Hematopoietic multipotent progenitor cell treated with erythropoietin and hydrocortisone succinate and interleukin-3 and kit ligand, for 6 days (in vitro differentiated cells): ENCODE measurements around the gene DNPH1.
A peak's percentile ranks its signal among the peaks of the same experiment; 100 is the strongest.

Source experiments
- DNase-seq: peaks from one replicate; pipeline ENCODE4 v3.0.0-alpha.2; 2015

The DNPH1 gene, protein sequence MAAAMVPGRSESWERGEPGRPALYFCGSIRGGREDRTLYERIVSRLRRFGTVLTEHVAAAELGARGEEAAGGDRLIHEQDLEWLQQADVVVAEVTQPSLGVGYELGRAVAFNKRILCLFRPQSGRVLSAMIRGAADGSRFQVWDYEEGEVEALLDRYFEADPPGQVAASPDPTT

DNA sequence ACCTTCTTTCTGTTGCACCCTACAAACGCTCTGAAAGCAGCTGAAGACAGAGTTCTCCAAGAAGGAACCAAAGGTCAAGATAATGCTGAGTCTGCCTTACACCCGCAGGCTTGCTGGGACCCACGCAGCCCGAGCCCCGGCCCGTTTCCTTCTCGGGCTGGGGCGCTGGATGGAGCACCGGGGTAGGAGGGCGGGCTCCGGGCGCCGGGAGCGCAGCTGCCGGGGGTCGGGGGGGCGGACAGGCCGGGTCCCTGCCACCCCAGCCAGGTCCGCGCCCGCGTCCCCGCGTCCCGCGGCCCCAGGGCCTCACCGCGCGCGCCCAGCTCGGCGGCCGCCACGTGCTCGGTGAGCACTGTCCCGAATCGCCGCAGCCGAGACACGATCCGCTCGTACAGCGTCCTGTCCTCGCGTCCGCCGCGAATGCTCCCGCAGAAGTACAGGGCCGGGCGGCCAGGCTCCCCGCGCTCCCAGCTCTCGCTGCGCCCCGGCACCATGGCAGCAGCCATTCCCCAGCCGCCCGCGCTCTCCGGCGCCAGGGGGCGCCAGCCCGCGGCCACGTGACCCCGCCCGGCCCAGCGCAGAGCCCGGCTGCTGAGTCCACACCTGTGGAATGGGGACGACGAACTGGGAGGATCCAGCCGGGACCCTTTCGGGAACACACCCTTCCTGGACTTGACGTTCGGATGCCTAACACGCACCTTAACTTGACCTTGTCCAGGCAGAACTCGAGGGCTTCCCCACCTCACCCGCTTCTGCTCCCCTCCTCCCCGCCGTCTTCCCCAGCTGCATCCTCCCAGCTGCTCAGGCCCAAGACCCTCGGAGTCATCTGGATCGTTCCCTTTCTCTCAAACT, at the start of gene DNPH1:
TSS of gene DNPH1 (minus strand) at position 531 of the 852 bp plus-strand sequence. CDS start at position 506, 25 bp downstream.
- peak; percentile 76 for DNase-seq

DNA sequence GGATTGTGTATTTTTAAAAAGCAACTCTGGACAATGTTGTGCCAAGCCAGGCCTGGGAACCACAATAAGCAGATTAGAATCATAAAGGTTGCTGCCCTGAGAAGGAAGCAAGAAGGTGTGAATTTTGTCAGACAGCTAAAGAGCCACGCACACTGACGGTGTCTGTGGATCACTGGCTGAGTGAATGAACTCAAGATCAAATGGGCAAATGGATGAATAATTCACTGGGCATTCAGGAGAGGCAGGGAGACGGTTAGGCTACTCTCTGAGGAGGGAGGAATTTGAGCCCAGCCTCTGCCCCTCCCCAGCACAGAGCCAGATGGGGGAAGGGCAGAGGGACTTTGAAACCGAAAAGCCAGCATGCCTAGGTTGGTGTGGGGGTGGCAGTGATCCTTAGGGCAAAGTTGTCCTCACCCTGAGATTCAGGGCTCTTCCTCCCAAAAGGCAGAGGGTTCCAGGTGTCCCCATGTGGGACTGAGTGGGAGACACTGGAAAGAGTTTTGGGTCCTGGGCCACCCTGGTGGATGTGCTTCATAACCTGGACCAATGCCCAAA, 49.3 kb upstream of the DNPH1 start:
- no peak for DNase-seq

DNA sequence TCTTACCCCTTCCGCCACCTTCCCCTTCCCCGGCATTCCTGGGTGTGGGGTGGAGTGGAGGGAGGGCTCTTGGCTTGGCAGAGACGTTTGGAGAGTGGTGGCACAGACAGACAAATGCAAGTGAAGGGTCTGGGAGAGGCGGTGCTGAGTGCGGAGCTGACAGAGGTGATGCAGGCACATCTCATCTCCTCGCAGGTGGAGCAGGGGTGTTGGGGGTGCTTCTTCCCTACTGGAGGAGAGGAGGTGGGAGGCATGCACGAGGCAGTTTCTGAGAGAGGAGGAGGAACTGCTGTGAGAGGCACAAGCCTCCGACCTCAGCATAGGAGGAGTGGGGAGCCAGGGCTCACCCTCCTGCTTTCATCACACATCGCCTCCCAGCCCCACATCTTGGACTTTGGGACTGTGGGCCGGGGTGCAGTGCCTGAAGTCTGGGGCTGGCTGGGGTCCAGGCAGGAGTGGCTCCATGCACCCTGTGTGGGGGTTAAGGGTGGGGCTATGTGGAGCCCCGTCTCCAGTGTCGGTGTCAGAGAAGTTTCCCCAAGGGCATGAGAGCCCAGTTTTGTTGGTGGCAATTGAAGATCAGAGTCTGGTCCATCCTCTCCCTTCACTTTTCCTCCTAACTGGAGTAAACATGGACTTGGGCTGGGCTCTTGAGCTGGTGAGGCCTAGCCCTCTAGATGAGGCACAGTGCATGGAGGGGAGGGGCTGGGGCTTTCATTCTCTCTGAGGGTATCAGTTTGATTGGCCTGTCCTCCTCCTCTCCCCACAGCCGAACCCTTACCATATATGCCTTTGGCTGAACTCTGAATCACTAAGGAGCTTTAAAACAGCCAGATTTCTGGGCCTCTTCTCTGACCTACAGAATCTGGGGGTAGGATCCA, 48.6 kb upstream of the DNPH1 start:
- DNase-seq, result no peak

DNA sequence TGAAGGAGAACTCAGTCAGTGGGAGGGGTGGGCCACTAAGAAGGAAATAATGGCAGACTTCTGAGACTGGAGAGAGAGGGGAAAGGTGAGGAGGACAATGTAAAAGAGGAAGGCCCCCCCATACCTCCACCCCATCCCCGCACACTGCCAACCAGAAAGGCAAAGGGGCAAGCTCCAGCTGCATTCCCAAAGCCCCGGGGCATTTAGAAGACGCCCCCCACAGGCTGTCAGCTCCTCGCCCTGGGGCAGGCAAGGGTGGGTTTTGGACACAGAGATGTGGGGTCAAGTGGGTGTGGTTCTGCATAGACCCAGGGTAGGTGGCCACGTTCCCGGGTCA, 48.0 kb upstream of the DNPH1 start:
- no peak for DNase-seq

DNA sequence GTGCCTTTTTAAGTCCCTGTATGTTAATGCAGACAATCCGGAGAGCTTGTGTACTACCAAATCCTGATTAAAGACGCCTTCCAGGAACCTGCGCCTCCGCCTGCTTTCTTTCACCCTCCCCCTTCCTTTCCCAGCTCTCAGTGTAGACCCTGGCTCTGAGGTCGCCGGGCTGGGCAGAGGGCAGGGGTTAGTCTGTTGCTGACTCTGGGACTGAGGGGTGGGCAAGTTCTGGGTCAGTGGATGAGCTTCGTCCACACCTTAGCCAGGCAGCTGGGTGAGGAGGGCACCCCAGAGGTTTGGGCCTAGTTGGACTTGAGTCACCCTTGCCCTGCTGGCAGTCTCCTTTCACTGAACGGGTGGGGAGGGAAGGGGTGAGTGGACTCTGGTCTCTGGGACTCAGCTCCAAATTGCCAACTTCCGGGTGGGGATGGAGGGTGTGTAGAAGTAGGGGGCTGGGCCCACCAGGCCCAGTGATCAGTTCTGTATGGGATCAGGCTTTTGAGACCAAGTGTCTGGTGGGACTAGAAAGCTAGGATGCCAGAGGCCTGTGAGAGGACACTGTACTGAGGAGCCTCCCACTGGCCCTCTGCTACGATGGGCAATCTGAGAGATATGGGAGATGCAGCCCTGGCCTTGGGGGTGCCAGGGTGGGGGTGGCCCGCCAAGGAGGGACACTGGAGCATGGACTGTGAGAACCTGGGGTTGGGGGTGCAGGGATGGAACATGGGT, 47.5 kb upstream of the DNPH1 start:
- no peak for DNase-seq

DNA sequence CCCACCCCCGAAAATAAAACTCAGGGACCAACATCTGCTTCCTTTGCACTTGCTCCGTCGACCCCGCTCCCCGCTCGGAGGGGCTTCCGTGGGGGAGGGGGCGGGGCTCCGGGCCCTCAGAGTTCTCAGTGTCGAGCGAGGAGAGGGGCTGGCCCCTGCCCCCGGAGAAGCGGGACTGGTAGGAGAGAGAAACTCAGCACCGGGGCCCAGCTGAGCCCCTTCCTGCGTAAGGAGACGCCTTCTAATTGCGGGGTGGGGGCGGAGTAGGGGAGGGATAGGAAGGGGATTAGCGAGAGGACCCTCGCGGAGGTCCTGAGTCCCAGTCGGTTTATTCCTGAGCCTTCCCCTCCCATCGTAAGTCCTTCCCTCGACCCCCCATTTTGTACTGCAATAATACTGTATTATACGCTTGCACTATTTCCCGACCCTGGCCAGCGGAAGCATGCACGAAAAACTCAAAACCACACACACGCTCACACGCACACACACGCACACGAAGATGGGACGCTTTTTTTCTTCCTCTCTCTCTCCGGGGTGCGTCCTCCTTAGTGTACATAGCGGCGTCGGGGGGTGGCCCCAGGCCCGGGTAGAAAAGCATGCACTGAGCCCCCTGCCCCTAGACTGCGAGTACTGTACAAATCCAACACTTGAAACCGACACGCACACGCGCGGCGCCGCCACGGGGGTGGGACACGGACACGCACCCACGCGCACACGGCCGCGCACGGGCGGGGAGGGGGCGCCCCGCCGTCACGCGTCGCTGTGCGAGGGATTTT, 46.7 kb upstream of the DNPH1 start:
- no peak for DNase-seq

DNA sequence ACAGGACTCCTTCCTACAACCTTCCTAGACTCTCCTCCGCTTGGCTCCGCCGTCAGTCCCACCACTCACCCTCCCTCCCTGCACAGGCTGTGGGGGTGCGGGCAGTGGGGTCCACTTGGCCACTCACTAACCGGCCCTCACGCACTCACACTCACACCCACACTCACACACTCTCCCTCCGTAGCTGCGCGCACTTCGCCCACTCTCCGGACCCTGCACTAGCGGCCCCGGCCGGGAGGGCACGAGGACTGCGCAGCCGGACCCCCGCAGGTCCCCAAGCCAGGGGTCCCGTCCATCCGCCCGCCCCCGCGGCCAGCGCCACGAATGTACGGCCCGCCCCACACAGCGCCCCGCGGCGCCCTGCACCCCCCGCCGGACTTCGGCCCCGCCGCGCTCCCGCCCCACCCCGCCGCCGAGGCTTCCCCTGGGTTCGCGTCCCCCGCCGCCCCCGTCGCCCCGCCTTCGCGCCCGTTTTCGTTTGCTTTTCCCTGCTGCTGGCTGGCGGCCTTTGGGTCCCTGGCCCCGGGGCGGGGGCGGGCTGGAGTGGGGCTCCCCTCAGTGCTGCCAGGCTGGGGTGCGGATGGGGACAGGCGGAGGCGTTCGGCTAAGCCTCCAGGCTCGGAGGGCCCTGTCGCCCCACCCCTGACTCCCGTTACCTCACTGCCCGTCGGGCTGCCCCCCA, 45.8 kb upstream of the DNPH1 start:
- no peak for DNase-seq

DNA sequence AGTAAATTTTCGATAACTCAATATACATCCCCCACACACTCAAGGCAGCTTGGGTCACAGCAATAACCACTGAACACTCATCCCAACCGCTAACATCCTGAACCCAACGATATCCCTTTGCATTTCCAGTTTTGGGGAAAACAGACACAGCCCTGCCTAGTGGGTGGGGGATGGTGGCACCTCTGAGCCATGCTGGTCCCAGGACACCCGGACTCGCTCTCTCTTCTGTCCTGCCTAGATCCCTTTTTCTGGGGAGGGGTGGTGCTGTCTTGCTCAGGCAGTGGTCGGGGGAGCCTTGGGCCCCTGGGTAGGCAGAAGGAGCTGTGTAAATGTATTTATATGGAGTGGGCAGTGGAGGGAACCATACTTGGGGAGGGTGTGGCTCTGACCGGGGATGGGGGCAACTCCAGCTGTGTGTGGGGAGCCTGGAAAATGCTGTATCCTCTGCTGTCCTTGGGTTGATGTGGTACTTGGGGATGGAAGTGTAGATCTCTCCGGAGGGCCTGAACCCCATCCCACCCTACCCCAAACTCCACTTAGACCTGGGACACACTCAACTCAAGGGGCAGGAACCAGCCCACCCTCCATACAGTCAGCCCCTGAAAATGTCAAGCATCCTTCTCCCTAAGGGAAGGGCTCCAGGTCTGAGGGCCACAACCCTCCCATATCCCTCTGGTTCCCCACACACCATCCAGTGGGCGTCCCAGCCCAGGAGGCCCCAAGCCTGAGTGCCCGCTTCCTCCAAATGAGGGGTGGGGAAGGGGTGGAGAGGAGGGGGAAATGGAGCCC, 45.0 kb upstream of the DNPH1 start:
- no peak for DNase-seq

DNA sequence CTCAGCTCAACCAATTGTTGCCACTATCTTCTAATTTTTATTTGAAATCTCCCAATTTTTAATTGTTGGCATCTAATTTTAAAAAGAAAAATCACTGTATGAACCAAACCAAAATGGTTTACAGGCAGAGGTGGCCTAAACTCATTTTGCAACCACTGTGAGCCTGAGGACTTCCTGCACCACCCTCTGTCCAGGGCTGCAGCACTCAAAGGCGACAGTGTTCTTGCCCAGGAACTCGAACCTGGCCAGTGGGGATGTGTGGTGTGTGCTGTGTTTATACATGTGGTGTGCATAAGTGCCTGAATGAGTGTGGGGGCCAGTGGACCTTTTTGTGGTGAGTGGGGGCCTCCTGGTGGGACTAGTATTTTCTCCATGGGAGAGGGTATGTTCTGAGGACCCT, 44.4 kb upstream of the DNPH1 start:
- no peak for DNase-seq

DNA sequence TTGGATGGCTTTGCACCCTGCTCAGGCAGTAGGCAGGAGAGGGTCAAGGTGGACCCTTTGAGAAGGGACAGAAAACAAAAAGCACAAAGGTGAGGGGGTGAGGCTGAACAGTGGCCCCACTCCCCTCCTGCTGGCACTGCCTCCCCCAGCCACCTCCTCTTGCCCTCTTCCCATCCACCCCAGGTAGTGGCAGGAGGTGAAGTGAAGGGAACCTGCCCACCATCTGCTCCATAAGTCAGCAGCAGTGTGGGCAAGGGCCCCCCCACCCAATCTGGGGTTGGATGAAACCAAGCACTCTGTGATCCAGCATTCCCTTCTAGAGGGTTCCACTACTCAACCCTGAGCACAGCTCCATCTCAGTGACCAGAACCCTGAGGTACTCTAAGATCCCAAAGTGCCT, 42.7 kb upstream of the DNPH1 start:
- DNase-seq, result no peak

DNA sequence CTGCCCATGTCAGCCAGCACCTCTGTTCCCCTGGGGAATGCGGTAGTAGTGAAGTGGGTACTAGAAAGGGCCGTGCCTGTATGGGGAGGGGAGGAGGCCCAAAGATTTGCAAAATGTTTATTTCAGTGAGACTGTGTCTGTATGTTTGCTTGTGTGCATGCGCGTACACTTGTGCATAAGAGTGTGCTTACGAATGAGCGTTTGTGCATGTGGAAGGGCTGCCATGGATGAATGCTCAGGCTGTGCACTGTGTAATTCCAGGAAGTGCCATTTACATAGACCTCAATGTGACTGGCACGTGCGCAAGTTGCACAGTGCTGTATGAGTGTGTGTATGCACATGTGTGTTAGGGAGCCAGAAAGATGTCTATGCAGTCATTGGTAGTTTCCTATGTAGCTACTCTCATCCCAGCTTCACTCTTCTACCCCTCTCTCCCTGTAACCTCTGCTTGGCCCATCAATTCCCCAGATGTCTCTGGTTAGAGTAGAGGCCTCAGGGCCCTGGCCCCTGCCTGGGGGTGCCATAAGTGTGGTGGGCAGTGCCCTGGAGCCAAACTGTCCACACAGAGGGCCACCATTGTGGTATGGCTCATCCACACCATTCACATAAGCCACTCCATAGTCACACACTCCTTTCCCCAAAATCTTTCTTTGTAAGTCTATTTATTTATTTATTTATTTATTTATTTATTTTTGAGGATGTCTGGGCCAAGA, 42.0 kb upstream of the DNPH1 start:
- no peak for DNase-seq

DNA sequence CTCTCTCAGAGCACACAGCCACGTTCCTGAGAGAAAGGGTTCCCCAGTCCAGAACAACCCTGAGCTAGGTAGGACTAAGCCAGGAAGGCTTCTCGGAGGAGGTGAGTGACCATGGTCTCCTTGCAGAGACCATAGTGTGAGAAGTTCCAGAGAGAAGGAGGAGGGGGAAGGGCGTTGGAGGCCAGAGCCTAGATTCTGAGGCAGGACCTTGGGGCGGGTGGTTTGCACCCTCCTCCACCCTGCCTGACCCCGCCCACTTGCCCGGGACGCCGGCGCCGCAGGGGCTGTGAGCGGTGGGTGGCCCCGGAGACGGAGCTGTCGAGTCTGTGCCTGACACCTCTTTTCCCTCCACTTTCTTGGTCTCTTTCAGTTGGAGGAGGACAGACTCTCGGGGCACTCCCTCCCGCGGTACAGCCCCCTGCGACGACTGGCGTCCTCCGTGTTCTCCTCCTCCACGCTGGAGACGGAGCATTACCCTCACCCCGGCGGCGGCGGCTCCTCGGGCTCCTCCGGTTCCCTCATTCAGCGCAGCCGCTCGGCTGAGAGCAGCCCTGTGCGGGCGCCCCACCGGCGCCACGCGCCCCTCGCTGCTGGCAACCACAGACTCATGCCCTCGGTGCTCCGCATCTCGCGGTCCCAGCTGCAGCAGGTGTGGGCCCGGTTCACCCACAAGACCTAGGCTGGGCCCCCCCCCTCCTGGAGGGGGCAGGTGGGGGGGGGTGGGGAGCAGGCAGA, 40.2 kb upstream of the DNPH1 start:
- peak; percentile 46 for DNase-seq

DNA sequence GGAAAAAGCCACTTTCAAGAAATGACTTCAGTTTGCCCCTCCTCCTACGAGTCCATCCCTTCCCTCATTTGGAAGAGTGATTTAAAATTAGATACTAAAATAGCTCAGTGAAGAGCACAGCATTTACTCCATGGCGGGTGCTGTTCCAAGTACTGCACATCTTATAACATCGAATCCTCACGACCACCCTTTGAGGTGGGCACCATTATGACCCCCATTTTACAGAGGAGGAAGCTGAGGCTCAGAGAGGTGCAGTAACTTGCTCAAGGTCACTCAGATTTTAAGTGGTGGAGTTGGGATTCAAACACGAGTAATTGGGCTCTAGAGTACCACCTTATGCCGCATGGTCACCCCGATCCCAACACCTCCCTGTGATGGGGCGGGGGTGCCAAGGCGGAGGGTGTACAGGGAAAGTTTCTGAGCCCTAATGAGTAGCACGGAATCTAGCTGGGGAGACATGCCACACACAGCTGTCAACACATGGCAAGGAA, 39.5 kb upstream of the DNPH1 start:
- no peak for DNase-seq

DNA sequence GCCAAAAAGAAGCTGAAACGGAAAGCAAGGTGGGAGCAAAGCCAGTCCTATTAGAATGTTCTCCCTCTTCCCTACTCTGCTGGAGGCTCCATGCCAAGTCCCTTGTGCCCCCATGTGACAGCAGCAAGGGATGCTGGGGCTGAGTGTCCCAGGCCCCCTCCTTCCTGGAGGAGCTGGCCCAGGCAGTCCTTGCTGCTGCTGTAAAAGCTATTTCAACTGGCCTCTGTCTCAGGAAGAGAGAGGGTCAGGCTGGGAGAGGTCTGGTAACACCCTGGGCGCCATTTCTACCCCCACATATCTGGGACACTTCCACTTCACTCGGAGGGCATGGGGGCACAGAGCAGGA, 39.0 kb upstream of the DNPH1 start:
- no peak for DNase-seq

DNA sequence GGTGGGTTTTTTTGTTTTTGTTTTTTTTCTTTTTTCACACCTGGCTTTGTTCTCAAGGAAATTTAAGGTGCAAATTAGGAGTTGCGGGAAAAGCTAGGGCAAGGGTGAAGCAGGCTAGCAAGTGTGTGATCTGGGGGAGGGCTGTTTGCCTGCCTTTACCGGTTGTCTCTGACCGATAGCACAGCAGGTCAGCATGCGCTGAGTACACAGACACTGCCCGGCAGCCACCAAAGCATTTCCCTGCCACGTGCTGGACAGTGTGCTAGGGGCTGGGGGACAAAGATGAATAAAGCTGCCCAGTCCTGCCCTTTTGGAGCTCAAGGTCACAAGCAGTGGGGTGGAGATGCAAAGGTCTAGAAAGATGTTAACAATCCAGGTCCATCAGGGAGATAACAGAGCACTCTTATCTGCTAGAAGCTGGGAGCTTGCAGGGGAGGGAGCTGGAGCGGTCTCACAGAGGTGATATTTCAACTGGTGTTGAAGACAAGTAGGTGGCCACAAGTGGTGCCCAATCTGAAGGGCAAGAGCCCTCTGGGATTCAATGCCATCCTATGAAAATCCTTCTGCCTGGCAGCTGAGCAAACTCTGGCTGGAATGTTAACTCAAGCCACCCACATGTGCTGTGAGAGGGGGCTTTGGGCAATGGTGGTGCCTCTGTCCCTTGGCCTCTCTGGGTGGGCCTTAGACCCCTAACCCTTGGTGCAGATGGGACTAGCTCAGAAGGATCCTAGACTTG, 38.5 kb upstream of the DNPH1 start:
- DNase-seq, result no peak

DNA sequence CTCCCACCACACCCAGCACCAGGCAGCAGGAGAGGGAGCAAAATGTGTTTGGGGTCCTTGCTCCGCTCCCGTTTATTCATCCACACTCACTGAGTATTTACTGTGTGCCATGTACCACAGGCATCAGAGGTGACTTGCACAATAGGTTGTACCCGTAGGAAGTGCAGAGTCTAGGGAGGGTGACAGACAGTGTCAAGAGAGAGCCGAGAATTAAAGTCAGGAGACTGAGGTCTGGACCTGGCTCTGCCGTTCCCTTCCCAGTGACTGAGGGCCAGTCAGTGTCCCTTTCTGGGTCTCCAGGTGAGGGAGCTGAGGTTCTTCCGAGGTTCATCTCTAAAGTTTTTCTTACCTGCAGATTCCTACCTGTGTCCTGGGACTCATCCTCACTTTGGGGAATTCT, 36.3 kb upstream of the DNPH1 start:
- DNase-seq, result no peak

DNA sequence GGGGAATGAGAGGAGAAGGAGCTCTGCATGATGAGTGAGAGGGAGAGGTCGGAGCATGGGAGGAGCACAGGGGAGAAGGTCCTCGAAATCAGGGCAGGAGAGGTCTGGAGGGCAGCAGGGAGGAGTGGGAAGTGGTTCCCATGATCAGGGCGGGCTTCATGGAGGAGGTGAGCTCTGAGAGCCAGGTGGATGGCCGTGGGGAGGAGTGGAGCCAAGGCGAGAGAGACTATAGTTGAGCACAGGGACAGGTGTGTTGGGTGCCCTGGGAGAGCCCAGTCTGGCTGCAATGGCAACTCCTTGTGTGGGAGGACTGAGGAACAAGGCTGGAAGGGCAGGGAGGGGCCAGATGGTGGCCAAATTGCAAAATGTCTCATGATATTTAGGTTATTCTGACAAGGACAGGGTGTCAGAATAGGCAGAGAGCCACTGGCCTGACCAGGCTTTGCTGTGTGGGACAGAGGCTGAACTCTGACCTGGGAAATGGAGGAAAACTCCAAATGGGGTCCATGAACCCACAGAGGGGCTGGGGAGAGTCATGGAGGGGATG, 35.4 kb upstream of the DNPH1 start:
- no peak for DNase-seq
